ENCODE measurements around the gene ESPL1.

GRCh38 chr12:53253298-53253697 is 14.8 kb upstream of the ESPL1 start:
- no peak for TF ChIP-seq EZH2 (IDR thresholded peaks at IDR 0.05; ENCODE audit: insufficient read depth, poor library complexity, severe bottlenecking)
- no peak for TF ChIP-seq EZH2phosphoT487 (IDR thresholded peaks at IDR 0.05; ENCODE audit: insufficient read depth, low read depth)
